HG03571 (cell line): ENCODE data around the gene CEMIP.

ENCODE experiments used
- ATAC-seq: cut with Tn5 transposase; IDR thresholded peaks from one replicate; pipeline ENCODE4 v1.9.1; 2021; ENCODE audit not compliant: unreplicated experiment

The CEMIP gene

DNA sequence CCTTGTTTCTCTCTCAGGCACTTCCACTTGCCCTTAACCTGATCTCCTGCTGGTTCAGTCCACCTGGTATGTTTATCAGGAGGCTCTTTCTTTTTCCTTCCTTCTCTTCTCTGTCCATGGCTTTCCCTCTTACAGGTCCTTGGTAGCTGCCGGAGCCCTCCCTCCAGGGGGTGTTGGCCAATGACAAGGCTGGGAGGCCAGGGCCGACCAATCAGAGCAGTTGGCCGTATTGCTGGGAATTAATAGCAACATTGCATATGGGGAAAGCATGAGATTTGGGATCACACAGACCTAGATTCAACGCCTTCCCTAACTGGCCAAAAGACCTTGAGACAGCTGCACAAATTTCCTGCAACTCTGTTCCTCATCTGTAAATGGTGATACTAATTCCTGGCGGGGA, 62.4 kb downstream of the CEMIP start:
- no peak for ATAC-seq

DNA sequence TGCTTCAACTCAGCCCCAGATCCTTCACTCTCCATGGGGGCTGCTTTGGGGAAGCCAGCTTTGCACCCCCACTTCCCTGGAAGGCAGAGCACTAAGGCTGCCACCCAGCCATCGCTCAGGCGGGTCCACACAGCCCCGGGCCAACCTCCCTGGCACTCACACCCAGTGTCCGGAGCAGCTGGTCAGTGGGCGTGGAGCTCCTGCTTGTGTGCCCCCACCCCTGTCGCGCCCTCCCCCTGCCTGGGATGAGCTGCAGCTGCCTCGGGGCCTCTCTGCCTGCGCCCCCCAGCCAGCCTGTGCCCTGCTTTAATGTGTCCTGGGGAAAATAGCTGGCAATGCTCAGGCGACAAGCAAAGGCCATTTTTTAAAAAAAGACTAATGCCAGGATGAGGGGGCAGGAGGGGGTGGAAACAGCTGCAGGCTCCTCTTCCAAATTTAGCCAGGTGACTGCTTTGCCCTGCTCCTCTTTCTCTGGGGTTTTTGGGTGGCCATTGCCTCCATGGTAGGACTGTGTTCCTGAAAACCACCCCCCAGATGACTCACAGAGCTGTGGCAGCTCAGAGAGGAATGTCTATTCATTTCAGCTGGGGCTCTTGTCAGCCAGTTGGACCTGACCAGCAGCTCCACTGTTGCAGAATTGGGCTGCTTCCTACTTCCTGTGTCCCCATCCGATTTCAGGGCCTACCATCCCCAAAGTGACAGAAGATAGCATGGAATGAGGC, 65.0 kb downstream of the CEMIP start:
- ATAC-seq = no peak

GRCh38 chr15:80846031-80846815, 67.1 kb downstream of the CEMIP start:
- ATAC-seq = no peak

DNA sequence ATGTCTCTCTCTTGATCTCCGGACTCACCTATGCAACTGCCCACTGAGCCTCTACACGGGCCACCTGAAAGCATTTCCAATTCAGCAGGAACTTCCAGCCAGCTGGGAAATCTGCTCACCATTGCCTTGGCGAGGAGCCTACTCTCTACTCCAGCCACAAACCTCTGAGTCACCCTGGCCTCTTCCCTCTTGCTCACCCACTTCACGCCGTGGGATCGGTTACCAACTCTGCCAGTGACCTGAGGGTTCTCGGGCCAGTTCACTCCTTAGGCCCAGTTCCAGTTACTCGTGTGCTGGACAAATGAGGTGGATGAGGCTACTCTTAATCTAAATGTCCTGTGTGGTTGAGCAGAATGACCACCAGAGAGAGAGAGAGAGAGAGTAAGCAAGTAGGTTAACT, 70.1 kb downstream of the CEMIP start:
- no peak for ATAC-seq

GRCh38 chr15:80850941-80851451, 71.8 kb downstream of the CEMIP start:
- ATAC-seq = no peak

DNA sequence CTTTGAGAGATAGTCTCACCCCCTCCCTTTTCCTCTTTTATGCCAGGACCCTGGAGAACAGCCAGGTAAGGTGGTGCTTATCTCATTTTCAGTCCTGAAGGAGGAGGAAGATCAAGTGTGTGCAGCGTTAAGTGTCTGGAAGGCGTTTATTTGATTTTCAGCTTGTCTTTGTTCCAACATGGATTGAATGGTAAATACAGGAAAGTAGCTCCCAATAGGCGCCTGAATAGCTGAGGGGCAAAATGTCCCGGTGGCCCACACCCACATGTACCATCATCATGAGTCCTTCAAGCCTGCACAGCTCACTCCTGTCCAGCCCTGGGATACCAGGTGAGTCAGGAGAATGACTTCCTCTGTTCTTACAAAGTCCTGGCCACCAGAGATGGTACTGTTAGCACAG, 73.5 kb downstream of the CEMIP start:
- ATAC-seq = no peak

DNA sequence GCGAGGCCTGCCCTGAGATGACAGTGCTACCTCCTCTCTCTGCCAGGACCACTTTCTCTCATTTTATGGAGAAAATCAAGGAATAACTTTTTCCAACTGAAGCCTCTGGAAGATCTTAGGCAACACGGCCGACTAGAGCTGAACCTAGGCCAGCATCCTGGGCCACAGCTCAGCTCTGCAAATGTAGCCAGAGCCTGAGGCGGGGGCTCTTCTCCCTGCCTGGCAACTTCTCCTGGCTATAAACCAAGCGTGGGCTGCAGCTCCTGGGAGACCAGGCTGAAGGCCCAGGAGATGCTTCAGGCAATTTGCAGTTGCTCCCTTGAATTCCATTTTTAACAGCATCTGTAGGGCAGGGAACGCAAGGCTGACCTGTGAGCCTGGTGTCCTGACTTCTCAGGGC, 74.9 kb downstream of the CEMIP start:
- ATAC-seq = no peak

- ATAC-seq = no peak
Measured at GRCh38 chr15:80855206-80855605, 76.0 kb downstream of the CEMIP start.

GRCh38 chr15:80856400-80856799, 77.2 kb downstream of the CEMIP start:
- ATAC-seq = no peak

DNA sequence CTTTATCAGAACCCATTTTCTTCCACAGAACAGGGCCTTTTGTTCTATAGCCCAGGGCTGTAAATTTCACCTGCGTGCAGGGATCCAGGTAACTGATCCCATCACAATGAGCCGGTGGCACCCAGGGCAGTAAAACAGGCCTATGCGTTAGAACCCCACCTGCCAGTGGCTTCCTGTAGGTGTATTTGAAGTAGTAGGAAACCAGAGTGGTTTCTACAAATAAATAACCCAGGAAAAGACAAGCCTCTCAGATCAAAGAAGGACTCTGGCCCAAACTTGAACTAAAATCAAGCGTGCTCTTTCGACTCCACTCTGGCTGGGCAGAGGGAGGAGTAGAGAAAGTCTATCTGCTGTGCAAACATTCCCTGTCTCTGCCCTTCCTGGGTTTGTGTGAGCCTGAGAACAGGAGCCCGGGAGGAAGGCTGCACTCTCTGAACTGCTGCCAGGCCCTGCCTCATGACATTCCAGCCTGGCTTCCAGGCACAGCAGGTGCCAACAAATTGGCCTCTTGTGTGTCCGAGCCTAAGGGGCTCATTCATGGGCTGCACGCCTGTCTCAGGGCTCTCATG, 77.7 kb downstream of the CEMIP start:
- no peak for ATAC-seq

DNA sequence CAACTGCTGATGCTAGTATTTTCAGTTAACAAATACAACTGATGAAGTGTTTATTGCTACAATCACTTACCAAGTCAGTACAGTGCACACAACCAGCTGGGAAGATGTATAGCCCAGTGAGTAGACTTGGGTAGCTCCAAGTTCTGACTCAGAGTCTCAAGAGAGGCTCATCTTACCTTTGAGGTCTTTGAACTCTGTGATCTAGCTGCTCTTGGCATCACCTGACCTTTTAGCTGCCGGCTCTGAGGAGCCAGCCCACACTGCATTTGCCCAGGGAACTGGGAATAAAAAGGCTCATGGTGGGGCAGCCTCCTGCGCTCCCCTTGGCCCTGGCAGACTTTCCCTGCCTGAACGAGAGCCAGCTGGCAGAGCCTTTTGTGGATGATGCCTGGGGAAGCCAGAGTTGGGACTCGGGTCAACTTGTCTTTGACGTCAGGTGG, 82.6 kb downstream of the CEMIP start:
- no peak for ATAC-seq

- ATAC-seq = no peak
Measured at GRCh38 chr15:80864666-80865065, 85.5 kb downstream of the CEMIP start.

DNA sequence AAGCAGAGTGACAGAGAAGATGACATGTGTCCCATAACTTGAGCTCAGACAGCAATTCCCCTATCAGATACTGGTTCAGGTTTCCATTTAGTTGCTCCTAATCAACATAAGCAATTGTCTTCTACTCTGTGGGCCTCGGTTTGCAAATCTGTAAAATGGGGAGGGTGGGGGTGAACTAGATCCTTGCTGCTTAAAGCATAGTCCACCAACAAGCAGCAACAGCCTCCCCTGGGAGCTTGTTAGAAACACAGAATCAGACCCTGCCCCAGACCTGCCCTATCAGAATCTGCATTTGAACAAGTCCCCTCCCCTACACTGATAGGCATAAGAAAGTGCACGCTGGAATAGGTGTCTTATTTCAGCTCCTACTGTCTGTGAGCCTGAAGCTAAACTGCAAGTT, 87.8 kb downstream of the CEMIP start:
- no peak for ATAC-seq

DNA sequence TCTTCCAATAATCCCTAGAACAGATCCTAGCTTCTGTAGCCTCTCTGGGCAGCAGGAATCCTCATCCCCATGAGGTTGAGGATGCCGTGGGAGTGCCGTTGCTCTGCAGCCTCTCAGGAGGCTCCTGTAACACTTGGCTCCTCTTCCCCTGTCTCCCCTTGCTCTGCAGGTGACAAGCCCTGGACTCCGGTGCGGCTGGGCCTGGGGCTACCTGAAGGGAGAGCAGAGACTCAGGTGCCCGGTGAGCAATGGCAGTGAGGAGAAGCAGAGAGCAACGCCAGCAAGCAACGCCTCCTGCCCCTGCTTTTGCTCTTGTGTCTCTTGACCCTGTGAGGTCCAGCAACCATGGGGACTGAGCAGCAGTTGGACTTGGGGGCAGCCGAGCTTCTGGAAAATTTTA, 91.2 kb downstream of the CEMIP start:
- ATAC-seq = no peak

- no peak for ATAC-seq
Measured at GRCh38 chr15:80870893-80871292, 91.7 kb downstream of the CEMIP start.

DNA sequence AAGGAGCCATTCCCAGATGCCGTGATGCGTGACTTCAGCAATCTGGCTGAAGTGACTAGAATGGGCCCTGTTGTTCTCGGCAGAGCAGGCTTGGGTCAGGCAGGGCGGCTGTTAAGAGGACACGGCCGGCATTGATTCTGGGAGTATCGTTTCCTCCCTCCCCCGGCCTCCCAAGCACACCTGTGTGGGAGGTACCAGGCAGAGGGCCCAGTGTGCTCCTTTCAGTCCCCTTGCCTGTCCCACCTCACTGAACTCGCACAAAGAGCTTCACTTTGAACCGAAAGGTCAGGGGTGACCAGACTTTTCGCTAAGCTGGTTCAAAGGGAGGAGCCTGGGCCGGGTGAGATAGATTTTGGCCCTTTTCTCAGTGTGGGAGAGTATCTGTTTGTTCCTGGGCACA, 92.7 kb downstream of the CEMIP start:
- ATAC-seq = no peak

DNA sequence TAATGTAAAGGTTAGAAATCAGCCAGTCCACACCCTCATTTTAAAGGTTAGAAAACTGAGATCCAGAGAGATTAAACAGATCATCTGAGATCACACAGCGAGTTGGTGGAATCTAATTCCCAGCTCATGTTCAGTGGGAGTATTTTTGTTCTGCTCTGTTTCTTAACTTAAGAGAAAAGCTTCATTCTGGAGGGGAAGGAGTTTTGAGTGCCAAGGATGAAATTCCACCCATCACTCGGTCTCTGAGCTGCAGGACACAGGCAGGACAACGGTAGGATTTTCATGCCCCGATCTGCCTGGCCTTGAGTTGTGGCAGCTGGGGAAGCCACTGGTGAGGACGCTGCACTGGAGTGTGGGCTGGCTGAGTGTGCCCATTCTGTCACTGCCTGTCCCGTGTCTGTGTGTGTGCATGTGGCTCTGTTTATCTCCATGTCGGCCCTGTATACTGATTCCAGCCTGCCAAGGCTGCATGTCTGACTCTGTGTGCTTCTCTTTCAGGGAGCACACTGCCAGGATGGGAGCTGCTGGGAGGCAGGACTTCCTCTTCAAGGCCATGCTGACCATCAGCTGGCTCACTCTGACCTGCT, 94.3 kb downstream of the CEMIP start:
- ATAC-seq = no peak

DNA sequence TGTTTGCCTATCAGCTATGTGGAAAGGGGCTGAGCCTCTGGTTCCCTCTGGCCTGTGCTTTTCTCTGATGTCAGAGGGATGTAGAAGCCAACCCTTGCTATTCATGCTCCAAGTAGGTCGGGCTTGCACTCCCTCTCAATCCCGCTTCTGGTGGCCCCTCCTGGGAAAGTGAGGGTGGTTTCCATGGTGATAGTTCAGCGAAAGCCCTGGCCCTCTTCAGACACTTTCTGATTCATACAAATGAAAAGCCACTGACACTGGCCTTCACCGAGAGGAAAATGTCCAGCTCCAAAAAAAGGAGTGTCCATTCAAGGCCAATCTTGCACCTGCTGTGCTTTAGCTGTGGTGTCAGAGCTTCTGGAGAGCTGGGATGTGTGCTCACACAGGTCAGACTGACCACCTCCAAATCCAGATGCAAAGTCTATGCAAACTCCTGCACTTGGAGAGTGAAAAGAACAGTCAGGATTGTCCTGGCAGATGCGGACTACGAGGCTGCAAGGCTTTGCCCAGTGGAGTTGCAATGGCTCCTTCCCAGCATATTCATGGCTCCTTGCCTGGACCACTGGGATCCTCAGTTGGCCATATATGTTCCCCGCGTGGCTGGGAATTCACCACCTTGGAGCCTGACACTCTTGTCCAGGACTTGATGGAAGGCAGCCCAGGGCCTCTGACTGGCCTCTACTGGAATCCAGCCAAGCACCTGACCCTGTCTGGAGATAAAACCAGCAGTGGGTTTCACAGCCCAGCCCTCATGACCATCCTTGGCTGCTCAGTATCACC, 96.6 kb downstream of the CEMIP start:
- no peak for ATAC-seq

DNA sequence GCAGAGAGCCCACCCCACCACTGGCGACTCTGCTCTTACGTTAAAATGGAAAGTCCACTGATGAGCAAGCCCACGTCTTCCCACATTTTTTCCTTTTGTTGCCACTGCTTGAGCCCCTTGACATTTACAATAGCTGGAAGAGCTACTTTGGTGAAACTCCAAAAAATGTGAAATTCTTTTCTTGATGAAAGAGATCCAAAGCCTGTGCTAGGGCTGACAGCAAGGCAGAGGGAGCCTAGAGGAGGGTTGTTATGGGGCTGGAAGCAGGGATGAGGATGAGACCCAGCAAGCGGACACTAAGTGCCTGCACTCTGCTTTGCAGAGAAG, 97.1 kb downstream of the CEMIP start:
- no peak for ATAC-seq

GRCh38 chr15:80878242-80878866, 99.2 kb downstream of the CEMIP start:
- no peak for ATAC-seq

- no peak for ATAC-seq
Measured at GRCh38 chr15:80878867-80879250, 99.7 kb downstream of the CEMIP start.
